ACC112 (cell line): ENCODE measurements around the gene HSDL2.

Source experiments
- H2AFZ ChIP-seq: fragments of 200-600 bp; sonication (generic); one replicate; pipeline ENCODE4 v1.6.0; 2017; ENCODE audit warnings: antibody characterized with exemption, low read length; ENCODE audit not compliant: unreplicated experiment
- H3K27ac ChIP-seq: fragments of 200-600 bp; sonication (generic); 2 replicates; pipeline ENCODE4 v1.5.1; 2014; ENCODE audit warnings: low read depth, mild to moderate bottlenecking, antibody characterized with exemption, low read length, moderate library complexity
- H3K27me3 ChIP-seq: fragments of 200-600 bp; sonication (generic); 2 replicates; pipeline ENCODE4 v1.6.1; 2014; ENCODE audit warnings: mild to moderate bottlenecking, antibody characterized with exemption, low read length, moderate library complexity, mixed read lengths; ENCODE audit not compliant: insufficient read depth
- H3K36me3 ChIP-seq: fragments of 200-600 bp; sonication (generic); 2 replicates; pipeline ENCODE4 v1.6.1; 2016; ENCODE audit warnings: mild to moderate bottlenecking, antibody characterized with exemption, low read length, moderate library complexity, mixed read lengths; ENCODE audit not compliant: insufficient read depth
- H3K4me1 ChIP-seq: fragments of 200-600 bp; sonication (generic); one replicate; pipeline ENCODE4 v1.6.1; 2016; ENCODE audit warnings: low read length, mixed read lengths; ENCODE audit not compliant: insufficient read depth, unreplicated experiment, control insufficient read depth
- H3K4me3 ChIP-seq: fragments of 200-600 bp; sonication (generic); 2 replicates; pipeline ENCODE4 v1.5.1; 2014; ENCODE audit warnings: mild to moderate bottlenecking, low read depth, low read length
- H3K79me2 ChIP-seq: fragments of 200-600 bp; sonication (generic); one replicate; pipeline ENCODE4 v1.6.0; 2016; ENCODE audit warnings: low read length; ENCODE audit not compliant: control insufficient read depth, unreplicated experiment, insufficient read depth

Gene HSDL2

GRCh38 chr9:112421771-112422222 is 41.9 kb downstream of the HSDL2 start:
- no peak overlapping the region for H3K4me3 ChIP-seq
- H3K4me1 ChIP-seq: no peaks in the 10 kb centered on the region
- H3K36me3 ChIP-seq: peaks cover 6% of the 10 kb centered on the region
- H3K79me2 ChIP-seq: no peaks in the 10 kb centered on the region
- H3K27ac ChIP-seq: no peak overlapping the region
- H2AFZ ChIP-seq: no peak overlapping the region
- H3K27me3 ChIP-seq: no peaks in the 10 kb centered on the region

GRCh38 chr9:112422417-112423148 is 42.7 kb downstream of the HSDL2 start:
- no peak overlapping the region for H3K27ac ChIP-seq
- no peaks in the 10 kb centered on the region for H3K79me2 ChIP-seq
- H3K36me3 ChIP-seq: peaks cover 7% of the 10 kb centered on the region
- H3K4me3 ChIP-seq: no peak overlapping the region
- H3K27me3 ChIP-seq: no peaks in the 10 kb centered on the region
- H2AFZ ChIP-seq: no peak overlapping the region
- H3K4me1 ChIP-seq: no peaks in the 10 kb centered on the region

- H3K27me3 ChIP-seq: no peaks in the 10 kb centered on the region
- no peaks in the 10 kb centered on the region for H3K79me2 ChIP-seq
- no peak overlapping the region for H2AFZ ChIP-seq
- H3K4me3 ChIP-seq: no peak overlapping the region
- no peak overlapping the region for H3K27ac ChIP-seq
- no peaks in the 10 kb centered on the region for H3K4me1 ChIP-seq
- peaks cover 7% of the 10 kb centered on the region; the same call in 1 of the 2 replicates for H3K36me3 ChIP-seq
These were observed 50.2 kb downstream of the HSDL2 start for GRCh38 chr9:112430006-112430522.

GRCh38 chr9:112433499-112434392 is 53.8 kb downstream of the HSDL2 start:
- H2AFZ ChIP-seq: no peak overlapping the region
- H3K27ac ChIP-seq: no peak overlapping the region
- no peak overlapping the region for H3K4me3 ChIP-seq
- no peaks in the 10 kb centered on the region for H3K27me3 ChIP-seq
- no peaks in the 10 kb centered on the region for H3K36me3 ChIP-seq
- H3K4me1 ChIP-seq: no peaks in the 10 kb centered on the region
- no peaks in the 10 kb centered on the region for H3K79me2 ChIP-seq

- no peak overlapping the region for H2AFZ ChIP-seq
- H3K4me1 ChIP-seq: no peaks in the 10 kb centered on the region
- H3K27ac ChIP-seq: no peak overlapping the region
- no peaks in the 10 kb centered on the region for H3K36me3 ChIP-seq
- H3K27me3 ChIP-seq: no peaks in the 10 kb centered on the region
- no peak overlapping the region for H3K4me3 ChIP-seq
- H3K79me2 ChIP-seq: no peaks in the 10 kb centered on the region
These were observed 54.6 kb downstream of the HSDL2 start for GRCh38 chr9:112434487-112434886.

GRCh38 chr9:112437406-112437805 is 57.5 kb downstream of the HSDL2 start:
- Histone ChIP-seq H3K4me3 (no peak overlapping the region), H3K27ac (no peak overlapping the region), H3K36me3 (no peaks in the 10 kb centered on the region), H3K27me3 (no peaks in the 10 kb centered on the region), H3K79me2 (no peaks in the 10 kb centered on the region), H3K4me1 (no peaks in the 10 kb centered on the region), H2AFZ (no peak overlapping the region)

- Histone ChIP-seq H3K79me2 (no peaks in the 10 kb centered on the region), H3K27ac (no peak overlapping the region), H3K36me3 (no peaks in the 10 kb centered on the region), H3K4me1 (no peaks in the 10 kb centered on the region), H3K27me3 (no peaks in the 10 kb centered on the region), H2AFZ (no peak overlapping the region), H3K4me3 (no peak overlapping the region)
These were observed 59.3 kb downstream of the HSDL2 start for GRCh38 chr9:112439171-112439570.

- Histone ChIP-seq H3K27ac (no peak overlapping the region), H3K36me3 (no peaks in the 10 kb centered on the region), H3K4me1 (no peaks in the 10 kb centered on the region), H2AFZ (no peak overlapping the region), H3K79me2 (no peaks in the 10 kb centered on the region), H3K27me3 (no peaks in the 10 kb centered on the region), H3K4me3 (no peak overlapping the region)
These were observed 59.9 kb downstream of the HSDL2 start for GRCh38 chr9:112439825-112440224.

GRCh38 chr9:112443200-112443599 is 63.3 kb downstream of the HSDL2 start:
- Histone ChIP-seq H2AFZ (no peak overlapping the region), H3K36me3 (no peaks in the 10 kb centered on the region), H3K27ac (no peak overlapping the region), H3K79me2 (no peaks in the 10 kb centered on the region), H3K4me3 (no peak overlapping the region), H3K4me1 (peaks cover 6% of the 10 kb centered on the region), H3K27me3 (no peaks in the 10 kb centered on the region)

GRCh38 chr9:112443636-112444035 is 63.7 kb downstream of the HSDL2 start:
- H3K4me3 ChIP-seq: no peak overlapping the region
- H3K4me1 ChIP-seq: peaks cover 6% of the 10 kb centered on the region
- H3K27ac ChIP-seq: no peak overlapping the region
- H3K36me3 ChIP-seq: no peaks in the 10 kb centered on the region
- no peaks in the 10 kb centered on the region for H3K27me3 ChIP-seq
- no peaks in the 10 kb centered on the region for H3K79me2 ChIP-seq
- H2AFZ ChIP-seq: no peak overlapping the region
